Naive thymus-derived CD4-positive, alpha-beta T cell (primary cell): ENCODE data around the gene TGM2. TPM values are rescaled to one million over a fixed set of nuclear protein-coding genes. Genes with fewer than 3 reads are reported as not detected.
"Not testable (repeated sequence)": the region's sequence is repeated elsewhere in the genome, so short reads cannot be mapped to it uniquely, and the experiment has no call there.

Experiments used
- ATAC-seq: fragments of 150-1000 bp; cut with Tn5 transposase; 2 replicates; pipeline ENCODE4 v1.10.0; 2021; ENCODE audit warnings: mild to moderate bottlenecking, moderate library complexity
- CTCF ChIA-PET: fragments of 350-600 bp; sonication (Branson Sonifier 250); formaldehyde crosslinking; loops from one replicate; lab custom pipeline; 2021; ENCODE audit warnings: antibody characterized with exemption; lab: Charles Lee
- POLR2A ChIA-PET: fragments of 350-600 bp; sonication (Branson Sonifier 250); formaldehyde crosslinking; loops from one replicate; lab custom pipeline; 2021; ENCODE audit warnings: antibody characterized with exemption, inconsistent platforms; lab: Charles Lee
- DNase-seq, 9 donors: peaks; one replicate each; pipeline versions ENCODE4 v3.0.0 to v3.0.0-alpha.2; 2020 to 2022; ENCODE audit warnings: mixed read lengths in 1 of 9
- H3K27ac ChIP-seq: one replicate; pipeline ENCODE4 v1.7.0; 2013; ENCODE audit warnings: mild to moderate bottlenecking, low read depth, low read length, moderate library complexity
- H3K27me3 ChIP-seq, 2 donors: one replicate each; pipeline ENCODE4 v1.7.0; 2013; ENCODE audit warnings: low read length in 2 of 2, mild to moderate bottlenecking in 2 of 2, moderate library complexity in 2 of 2; ENCODE audit not compliant: control insufficient read depth in 2 of 2, insufficient read depth in 2 of 2
- H3K36me3 ChIP-seq, 3 experiments: 1 replicate in 2 of 3; 2 replicates in 1 of 3; pipeline ENCODE4 v1.7.0; 2013; ENCODE audit warnings: low read length in 3 of 3, mild to moderate bottlenecking in 3 of 3, moderate library complexity in 1 of 3; ENCODE audit not compliant: insufficient read depth in 3 of 3, control insufficient read depth in 2 of 3
- H3K4me1 ChIP-seq, 2 donors: one replicate each; pipeline ENCODE4 v1.7.0; 2013; ENCODE audit warnings: low read length in 2 of 2, mild to moderate bottlenecking in 2 of 2, moderate library complexity in 1 of 2; ENCODE audit not compliant: control insufficient read depth in 2 of 2, insufficient read depth in 2 of 2
- H3K4me3 ChIP-seq: 2 replicates; pipeline ENCODE4 v1.7.0; 2013; ENCODE audit warnings: mild to moderate bottlenecking, low read length
- H3K9me3 ChIP-seq, 3 experiments: 1 replicate in 2 of 3; 2 replicates in 1 of 3; pipeline ENCODE4 v1.7.0; 2013; ENCODE audit warnings: low read length in 3 of 3; ENCODE audit not compliant: control insufficient read depth in 2 of 3
- H3K27ac Mint-ChIP-seq, 9 donors: one replicate each; pipeline ENCODE4 v1.8.0; 2020 to 2022; ENCODE audit warnings: mixed read lengths in 9 of 9, mild to moderate bottlenecking in 8 of 9, moderate library complexity in 5 of 9, inconsistent platforms in 2 of 9
- H3K27me3 Mint-ChIP-seq, 5 donors: one replicate each; pipeline ENCODE4 v1.8.0; 2021 to 2022; ENCODE audit warnings: mixed read lengths in 5 of 5, mild to moderate bottlenecking in 1 of 5
- H3K36me3 Mint-ChIP-seq, 5 donors: one replicate each; pipeline ENCODE4 v1.8.0; 2020 to 2022; ENCODE audit warnings: mixed read lengths in 5 of 5, mild to moderate bottlenecking in 3 of 5, inconsistent platforms in 1 of 5
- H3K4me1 Mint-ChIP-seq, 7 donors: one replicate each; pipeline ENCODE4 v1.8.0; 2020 to 2022; ENCODE audit warnings: mixed read lengths in 7 of 7, mild to moderate bottlenecking in 3 of 7, inconsistent platforms in 1 of 7
- H3K4me3 Mint-ChIP-seq, 10 donors: one replicate each; pipeline ENCODE4 v1.8.0; 2020 to 2022; ENCODE audit warnings: mild to moderate bottlenecking in 10 of 10, mixed read lengths in 10 of 10, moderate library complexity in 6 of 10, inconsistent platforms in 2 of 10
- H3K9me3 Mint-ChIP-seq, 11 donors: one replicate each; pipeline ENCODE4 v1.8.0; 2020 to 2022; ENCODE audit warnings: mixed read lengths in 11 of 11, mild to moderate bottlenecking in 4 of 11, inconsistent platforms in 1 of 11, moderate library complexity in 1 of 11
- intact Hi-C, 2 donors: fragments of 100-400 bp; cut with micrococcal nuclease; formaldehyde crosslinking; loops; one replicate each; pipeline ENCODE4 v1.15.1; 2023
- polyA plus RNA-seq, 2 donors: library from polyadenylated mRNA; unstranded; fragments of 300-500 nt; fragmentation: Illumina TruSeq; gene quantifications; one replicate each; pipeline ENCODE4 v1.2.3, GENCODE V29; 2021
- total RNA-seq, 6 experiments: library from RNA in 5 of 6; stranded (reverse) in 5 of 6; gene quantifications; 1 replicate in 5 of 6; 2 replicates in 1 of 6; pipeline ENCODE4 v1.2.3 and lab custom pipeline; 2021 to 2026

Gene TGM2
- total and polyA plus RNA-seq, 7 experiments from 2014 or later: 0.11 to 0.94 (median 0.19) TPM; not detected in 2

GRCh38 chr20:38110525-38111178, 54.4 kb downstream of the TGM2 start:
- POLR2A ChIA-PET: no interaction called here

GRCh38 chr20:38109591-38110524, 55.2 kb downstream of the TGM2 start:
- Histone ChIP-seq H3K9me3 (no peaks in the 10 kb centered on the region), H3K4me1 (no peaks in the 10 kb centered on the region), H3K4me3 (no peak overlapping the region), H3K27ac (no peak overlapping the region), H3K27me3 (no peaks in the 10 kb centered on the region), H3K36me3 (no peaks in the 10 kb centered on the region)
- Mint-ChIP-seq H3K4me1 (peaks cover 0 to 5% (median 0%) of the 10 kb centered on the region in 7 donors), H3K27me3 (peaks cover 0 to 3% (median 0%) of the 10 kb centered on the region in 5 donors), H3K4me3 (no peak overlapping the region), H3K27ac (no peak overlapping the region), H3K9me3 (peaks cover 0 to 4% (median 0%) of the 10 kb centered on the region in 11 donors), H3K36me3 (peaks cover 0 to 6% (median 0%) of the 10 kb centered on the region in 5 donors)
- intact Hi-C loops: loop anchor here in 1 of 2 donors (1.0 kb wide), 1 partner anchor 34 kb away; no protein-coding TSS in a partner anchor
- ChIA-PET POLR2A (no interaction called here), CTCF (no interaction called here)
- DNase-seq (no peak), ATAC-seq (no peak)

More at GRCh38 chr20:38110525-38111178, 54.4 kb downstream of the TGM2 start:
- Histone ChIP-seq H3K27me3 (no peaks in the 10 kb centered on the region), H3K27ac (no peak overlapping the region), H3K4me1 (no peaks in the 10 kb centered on the region), H3K9me3 (no peaks in the 10 kb centered on the region), H3K36me3 (no peaks in the 10 kb centered on the region), H3K4me3 (no peak overlapping the region)
- H3K36me3 Mint-ChIP-seq: no peaks in the 10 kb centered on the region
- H3K4me3 Mint-ChIP-seq: no peak overlapping the region
- DNase-seq: no peak
- H3K4me1 Mint-ChIP-seq: peaks cover 0 to 5% (median 0%) of the 10 kb centered on the region in 7 donors
- no peak for ATAC-seq
- H3K27me3 Mint-ChIP-seq: peaks cover 0 to 3% (median 0%) of the 10 kb centered on the region in 5 donors
- CTCF ChIA-PET: no interaction called here
- no peak overlapping the region for H3K27ac Mint-ChIP-seq
- intact Hi-C loops: loop anchor here in 1 of 2 donors (1.0 kb wide), 1 partner anchor 34 kb away; no protein-coding TSS in a partner anchor
- H3K9me3 Mint-ChIP-seq: peaks cover 0 to 4% (median 0%) of the 10 kb centered on the region in 11 donors

- POLR2A ChIA-PET: no interaction called here
- H3K4me1 ChIP-seq: no peaks in the 10 kb centered on the region
- H3K36me3 ChIP-seq: no peaks in the 10 kb centered on the region
- intact Hi-C loops: no loop called here
- H3K27me3 ChIP-seq: no peaks in the 10 kb centered on the region
- peaks cover 0 to 10% (median 0%) of the 10 kb centered on the region in 5 donors for H3K36me3 Mint-ChIP-seq
- DNase-seq (no peak), ATAC-seq (no peak)
- H3K4me1 Mint-ChIP-seq: peaks cover 0 to 5% (median 0%) of the 10 kb centered on the region in 7 donors
- H3K4me3 ChIP-seq: no peak overlapping the region
- CTCF ChIA-PET: no interaction called here
- H3K27me3 Mint-ChIP-seq: peaks cover 0 to 6% (median 0%) of the 10 kb centered on the region in 5 donors
- H3K9me3 ChIP-seq: no peaks in the 10 kb centered on the region
- H3K27ac Mint-ChIP-seq: no peak overlapping the region
- no peak overlapping the region for H3K27ac ChIP-seq
- H3K9me3 Mint-ChIP-seq: peaks cover 0 to 4% (median 0%) of the 10 kb centered on the region in 11 donors
- H3K4me3 Mint-ChIP-seq: no peak overlapping the region
Observed at GRCh38 chr20:38108986-38109541, 56.0 kb downstream of the TGM2 start.

- CTCF ChIA-PET: no interaction called here
- peaks cover 0 to 10% (median 0%) of the 10 kb centered on the region in 5 donors for H3K36me3 Mint-ChIP-seq
- POLR2A ChIA-PET: no interaction called here
- no peak for ATAC-seq
- H3K27ac ChIP-seq: no peak overlapping the region
- no peaks in the 10 kb centered on the region for H3K27me3 ChIP-seq
- H3K36me3 ChIP-seq: no peaks in the 10 kb centered on the region
- no peak overlapping the region for H3K4me3 Mint-ChIP-seq
- DNase-seq: no peak
- no peaks in the 10 kb centered on the region for H3K4me1 ChIP-seq
- H3K4me1 Mint-ChIP-seq: peaks cover 0 to 5% (median 0%) of the 10 kb centered on the region in 7 donors
- no peak overlapping the region for H3K4me3 ChIP-seq
- intact Hi-C loops: no loop called here
- peaks cover 0 to 4% (median 0%) of the 10 kb centered on the region in 11 donors for H3K9me3 Mint-ChIP-seq
- H3K27me3 Mint-ChIP-seq: peaks cover 0 to 6% (median 0%) of the 10 kb centered on the region in 5 donors
- H3K27ac Mint-ChIP-seq: no peak overlapping the region
- H3K9me3 ChIP-seq: no peaks in the 10 kb centered on the region
Observed at GRCh38 chr20:38108438-38108985, 56.6 kb downstream of the TGM2 start.

GRCh38 chr20:38107916-38108315, 57.2 kb downstream of the TGM2 start:
- H3K4me3 Mint-ChIP-seq, H3K4me3 ChIP-seq, H3K36me3 ChIP-seq, H3K27ac Mint-ChIP-seq, H3K4me1 ChIP-seq, H3K4me1 Mint-ChIP-seq, H3K9me3 ChIP-seq, POLR2A ChIA-PET, H3K27me3 Mint-ChIP-seq, DNase-seq, H3K27me3 ChIP-seq, ATAC-seq, H3K9me3 Mint-ChIP-seq, CTCF ChIA-PET, H3K27ac ChIP-seq, intact Hi-C loops: not testable (repeated sequence)
- H3K36me3 Mint-ChIP-seq: peaks cover 0 to 10% (median 0%) of the 10 kb centered on the region in 5 donors

- ATAC-seq, CTCF ChIA-PET: not testable (repeated sequence)
Observed at GRCh38 chr20:38107386-38107785, 57.7 kb downstream of the TGM2 start.

More at GRCh38 chr20:38107386-38107785, 57.7 kb downstream of the TGM2 start:
- H3K27ac ChIP-seq, H3K27ac Mint-ChIP-seq, H3K4me3 ChIP-seq, H3K9me3 ChIP-seq, H3K4me3 Mint-ChIP-seq, POLR2A ChIA-PET, H3K9me3 Mint-ChIP-seq, H3K4me1 Mint-ChIP-seq, H3K36me3 ChIP-seq, H3K27me3 ChIP-seq, H3K27me3 Mint-ChIP-seq, DNase-seq, intact Hi-C loops, H3K4me1 ChIP-seq: not testable (repeated sequence)
- H3K36me3 Mint-ChIP-seq: peaks cover 0 to 10% (median 0%) of the 10 kb centered on the region in 5 donors
